HAP-1 (cell line): Measurements from ENCODE around the gene GIT1.

Source experiments
- DNase-seq, 2 experiments: peaks; one replicate each; pipeline ENCODE4 v3.0.0-alpha.2; 2016 to 2020; ENCODE audit warnings: low spot score in 2 of 2
- H3K27me3 ChIP-seq: fragments of 250-450 bp; sonication (Bioruptor Pico); 2 replicates; pipeline ENCODE4 v1.5.1; 2020; ENCODE audit warnings: low read depth, mild to moderate bottlenecking, moderate library complexity
- H3K36me3 ChIP-seq: fragments of 250-450 bp; sonication (Bioruptor Pico); replicated peaks from 2 replicates; pipeline ENCODE4 v1.5.1; 2020; ENCODE audit warnings: mild to moderate bottlenecking
- H3K4me1 ChIP-seq: fragments of 250-450 bp; sonication (Bioruptor Pico); 2 replicates; pipeline ENCODE4 v1.5.1; 2020; ENCODE audit warnings: mild to moderate bottlenecking
- H3K4me3 ChIP-seq: fragments of 250-450 bp; sonication (Bioruptor Pico); 2 replicates; pipeline ENCODE4 v1.5.1; 2020; ENCODE audit warnings: mild to moderate bottlenecking, moderate library complexity
- H3K9me3 ChIP-seq: fragments of 250-450 bp; sonication (Bioruptor Pico); 2 replicates; pipeline ENCODE4 v1.5.1; 2020; ENCODE audit warnings: mild to moderate bottlenecking, moderate library complexity
- in situ Hi-C: fragments of 300-500 bp; cut with MboI; formaldehyde crosslinking; loops from 3 replicates; pipeline ENCODE4 v1.14.3; 2020; ENCODE audit warnings: low sequenced_read_pairs, inconsistent platforms, mixed read lengths

Gene GIT1

GRCh38 chr17:29620779-29621500 lies 31.5 kb upstream of the GIT1 start:
- no peaks in the 10 kb centered on the region for H3K9me3 ChIP-seq
- no peak overlapping the region for H3K4me3 ChIP-seq
- H3K27me3 ChIP-seq: no peaks in the 10 kb centered on the region
- in situ Hi-C loops: loop anchor here (25.0 kb wide), 1 partner anchor 316 kb away; the partner anchor contains the start of genes EFCAB5 and SSH2
- no peaks in the 10 kb centered on the region for H3K36me3 ChIP-seq
- peaks cover 23% of the 10 kb centered on the region for H3K4me1 ChIP-seq
- no peak for DNase-seq

GRCh38 chr17:29620271-29620670 lies 30.8 kb upstream of the GIT1 start:
- no peak for DNase-seq
- Histone ChIP-seq H3K27me3 (no peaks in the 10 kb centered on the region), H3K4me3 (no peak overlapping the region), H3K9me3 (no peaks in the 10 kb centered on the region), H3K4me1 (peaks cover 23% of the 10 kb centered on the region), H3K36me3 (no peaks in the 10 kb centered on the region)
- in situ Hi-C loops: loop anchor here (25.0 kb wide), 1 partner anchor 317 kb away; the partner anchor contains the start of genes EFCAB5 and SSH2

GRCh38 chr17:29619251-29619650 lies 29.8 kb upstream of the GIT1 start:
- Histone ChIP-seq H3K9me3 (no peaks in the 10 kb centered on the region), H3K36me3 (no peaks in the 10 kb centered on the region), H3K27me3 (no peaks in the 10 kb centered on the region), H3K4me1 (peaks cover 23% of the 10 kb centered on the region), H3K4me3 (no peak overlapping the region)
- no peak for DNase-seq
- in situ Hi-C loops: loop anchor here (5.0 to 25.0 kb wide), 2 partner anchors 52 to 318 kb away; partner anchors contain the start of genes ABHD15, EFCAB5, SSH2 and TP53I13

- H3K4me1 ChIP-seq: peaks cover 21% of the 10 kb centered on the region
- DNase-seq: no peak
- peak overlapping the region; percentile 14 for H3K4me3 ChIP-seq
- in situ Hi-C loops: loop anchor here (5.0 to 25.0 kb wide), 2 partner anchors 51 to 319 kb away; partner anchors contain the start of genes ABHD15, EFCAB5, SSH2 and TP53I13
- H3K36me3 ChIP-seq: no peaks in the 10 kb centered on the region
- H3K27me3 ChIP-seq: no peaks in the 10 kb centered on the region
- H3K9me3 ChIP-seq: no peaks in the 10 kb centered on the region
These were observed 29.0 kb upstream of the GIT1 start for GRCh38 chr17:29618272-29619065.

- Histone ChIP-seq H3K36me3 (peaks cover 2% of the 10 kb centered on the region; the same call in 1 of the 2 replicates), H3K27me3 (no peaks in the 10 kb centered on the region), H3K4me1 (peaks cover 15% of the 10 kb centered on the region), H3K9me3 (no peaks in the 10 kb centered on the region), H3K4me3 (peak overlapping the region; percentile 14)
- peak; percentile 34 to 77 for DNase-seq
- in situ Hi-C loops: loop anchor here (5.0 to 25.0 kb wide), 2 partner anchors 50 to 320 kb away; partner anchors contain the start of genes ABHD15, EFCAB5, SSH2 and TP53I13
These were observed 28.2 kb upstream of the GIT1 start for GRCh38 chr17:29617481-29618271.

GRCh38 chr17:29617125-29617480 lies 27.7 kb upstream of the GIT1 start:
- in situ Hi-C loops: loop anchor here (5.0 to 25.0 kb wide), 2 partner anchors 50 to 320 kb away; partner anchors contain the start of genes ABHD15, EFCAB5, SSH2 and TP53I13

GRCh38 chr17:29616300-29617048 lies 27.0 kb upstream of the GIT1 start:
- H3K36me3 ChIP-seq: peaks cover 3% of the 10 kb centered on the region; the same call in 1 of the 2 replicates
- no peaks in the 10 kb centered on the region for H3K9me3 ChIP-seq
- H3K4me3 ChIP-seq: no peak overlapping the region
- no peaks in the 10 kb centered on the region for H3K27me3 ChIP-seq
- peaks cover 10% of the 10 kb centered on the region for H3K4me1 ChIP-seq
- in situ Hi-C loops: loop anchor here (5.0 to 25.0 kb wide), 2 partner anchors 49 to 321 kb away; partner anchors contain the start of genes ABHD15, EFCAB5, SSH2 and TP53I13
- DNase-seq: no peak

More at GRCh38 chr17:29617125-29617480, 27.7 kb upstream of the GIT1 start:
- DNase-seq: peak; percentile 43 to 88
- Histone ChIP-seq H3K36me3 (peaks cover 3% of the 10 kb centered on the region; the same call in 1 of the 2 replicates), H3K4me3 (no peak overlapping the region), H3K27me3 (no peaks in the 10 kb centered on the region), H3K9me3 (no peaks in the 10 kb centered on the region), H3K4me1 (peaks cover 15% of the 10 kb centered on the region)

- no peak for DNase-seq
- in situ Hi-C loops: loop anchor here (5.0 to 25.0 kb wide), 2 partner anchors 48 to 322 kb away; partner anchors contain the start of genes ABHD15, EFCAB5, SSH2 and TP53I13
- peaks cover 8% of the 10 kb centered on the region for H3K4me1 ChIP-seq
- peaks cover 3% of the 10 kb centered on the region; the same call in 1 of the 2 replicates for H3K36me3 ChIP-seq
- H3K9me3 ChIP-seq: no peaks in the 10 kb centered on the region
- no peak overlapping the region for H3K4me3 ChIP-seq
- no peaks in the 10 kb centered on the region for H3K27me3 ChIP-seq
These were observed 26.2 kb upstream of the GIT1 start for GRCh38 chr17:29615492-29616299.

GRCh38 chr17:29615048-29615385 lies 25.6 kb upstream of the GIT1 start:
- in situ Hi-C loops: loop anchor here (5.0 to 25.0 kb wide), 2 partner anchors 48 to 322 kb away; partner anchors contain the start of genes ABHD15, EFCAB5, SSH2 and TP53I13
- peaks cover 8% of the 10 kb centered on the region for H3K4me1 ChIP-seq
- peaks cover 3% of the 10 kb centered on the region; the same call in 1 of the 2 replicates for H3K36me3 ChIP-seq
- no peak for DNase-seq
- H3K9me3 ChIP-seq: no peaks in the 10 kb centered on the region
- H3K4me3 ChIP-seq: no peak overlapping the region
- no peaks in the 10 kb centered on the region for H3K27me3 ChIP-seq

- Histone ChIP-seq H3K9me3 (no peaks in the 10 kb centered on the region), H3K36me3 (peaks cover 3% of the 10 kb centered on the region; the same call in 1 of the 2 replicates), H3K4me1 (peaks cover 8% of the 10 kb centered on the region), H3K4me3 (no peak overlapping the region), H3K27me3 (no peaks in the 10 kb centered on the region)
- in situ Hi-C loops: loop anchor here (5.0 to 25.0 kb wide), 2 partner anchors 47 to 323 kb away; partner anchors contain the start of genes ABHD15, EFCAB5, SSH2 and TP53I13
- DNase-seq: no peak
These were observed 25.1 kb upstream of the GIT1 start for GRCh38 chr17:29614349-29615047.

- peaks cover 3% of the 10 kb centered on the region; the same call in 1 of the 2 replicates for H3K36me3 ChIP-seq
- in situ Hi-C loops: loop anchor here (25.0 kb wide), 1 partner anchor 323 kb away; the partner anchor contains the start of genes EFCAB5 and SSH2
- H3K4me1 ChIP-seq: peaks cover 8% of the 10 kb centered on the region
- H3K27me3 ChIP-seq: no peaks in the 10 kb centered on the region
- H3K4me3 ChIP-seq: no peak overlapping the region
- no peak for DNase-seq
- no peaks in the 10 kb centered on the region for H3K9me3 ChIP-seq
These were observed 24.4 kb upstream of the GIT1 start for GRCh38 chr17:29613856-29614255.
